Suprapubic skin (tissue), 4 donors: ENCODE measurements around the gene GMDS.

Experiments used
- CTCF ChIP-seq, 2 donors: fragments of 200-600 bp in 1 of 2; fragments of 450-650 bp in 1 of 2; sonication (generic) in 1 of 2; IDR thresholded peaks; one replicate each; pipeline ENCODE4 v1.5.1; 2016 to 2019; ENCODE audit warnings: antibody characterized with exemption in 2 of 2, mild to moderate bottlenecking in 1 of 2, moderate library complexity in 1 of 2
- EP300 ChIP-seq: sonication (generic); formaldehyde crosslinking; IDR thresholded peaks from one replicate; pipeline ENCODE4 v1.6.1; 2017; ENCODE audit warnings: antibody characterized with exemption
- POLR2A ChIP-seq, 2 donors: fragments of 450-650 bp; IDR thresholded peaks; one replicate each; pipeline ENCODE4 v1.6.1; 2017; ENCODE audit warnings: antibody characterized with exemption in 2 of 2, mild to moderate bottlenecking in 2 of 2, moderate library complexity in 2 of 2
- POLR2AphosphoS5 ChIP-seq, 3 donors: sonication (generic); formaldehyde crosslinking; IDR thresholded peaks; one replicate each; pipeline ENCODE4 v1.6.1; 2017; ENCODE audit warnings: antibody characterized with exemption in 3 of 3

GRCh38 chr6:1679031-1679687 lies 566.2 kb downstream of the GMDS start:
- TF ChIP-seq CTCF (IDR thresholded peaks at IDR 0.05) (no peak), POLR2A (IDR thresholded peaks at IDR 0.05) (no peak), EP300 (no peak), POLR2AphosphoS5 (IDR thresholded peaks at IDR 0.05) (no peak)
